IMR-90 (cell line): ENCODE measurements around the gene MXRA8.
"Not testable (repeated sequence)": the region's sequence is repeated elsewhere in the genome, so short reads cannot be mapped to it uniquely, and the experiment has no call there.

Experiments used
- CHD1 ChIP-seq: IDR thresholded peaks from 2 replicates; pipeline ENCODE4 v1.6.1; 2012; ENCODE audit warnings: low read depth, low read length, improper control_type of control experiment
- CTCF ChIP-seq: conservative IDR thresholded peaks from 2 replicates; pipeline ENCODE4 v1.5.1; 2012; ENCODE audit warnings: mild to moderate bottlenecking, low read depth, low read length, improper control_type of control experiment
- TF ChIP-seq, protein P1 (sequence below): fragments of 150-350 bp; IDR thresholded peaks from 2 replicates; pipeline ENCODE4 v1.6.1; 2017; ENCODE audit warnings: mild to moderate bottlenecking, antibody characterized with exemption, low read length, low read depth

DNA sequence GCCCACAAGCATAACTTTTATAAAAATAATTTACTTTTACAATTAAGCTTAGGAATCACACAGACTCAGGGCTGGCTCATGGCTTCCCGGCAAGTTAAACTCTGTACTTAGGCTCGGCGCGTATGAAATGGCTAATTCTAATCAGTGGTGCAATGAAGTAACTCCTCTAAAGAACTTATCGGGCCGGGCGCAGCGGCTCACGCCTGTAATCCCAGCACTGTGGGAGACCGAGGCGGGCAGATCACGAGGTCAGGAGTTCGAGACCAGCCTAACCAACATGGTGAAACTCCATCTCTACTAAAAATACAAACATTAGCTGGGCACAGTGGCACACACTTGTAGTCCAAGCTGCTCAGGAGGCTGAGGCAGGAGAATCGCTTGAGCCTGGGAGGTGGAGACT is 11.7 kb upstream of the MXRA8 start:
- TF ChIP-seq CHD1, CTCF: not testable (repeated sequence)
- TF ChIP-seq, protein P1, sequence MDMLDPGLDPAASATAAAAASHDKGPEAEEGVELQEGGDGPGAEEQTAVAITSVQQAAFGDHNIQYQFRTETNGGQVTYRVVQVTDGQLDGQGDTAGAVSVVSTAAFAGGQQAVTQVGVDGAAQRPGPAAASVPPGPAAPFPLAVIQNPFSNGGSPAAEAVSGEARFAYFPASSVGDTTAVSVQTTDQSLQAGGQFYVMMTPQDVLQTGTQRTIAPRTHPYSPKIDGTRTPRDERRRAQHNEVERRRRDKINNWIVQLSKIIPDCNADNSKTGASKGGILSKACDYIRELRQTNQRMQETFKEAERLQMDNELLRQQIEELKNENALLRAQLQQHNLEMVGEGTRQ, result not testable (repeated sequence)
